ENCODE data around the gene HIVEP3.

The HIVEP3 gene

GRCh38 chr1:41682149-41682548 lies 236.6 kb downstream of the HIVEP3 start:
- no peak for DNase-seq (ENCODE audit: low spot score)
- H3K27ac ChIP-seq: no peak overlapping the region
- TF ChIP-seq CTCF (IDR thresholded peaks at IDR 0.05): no peak
- H3K4me3 ChIP-seq: no peak overlapping the region

GRCh38 chr1:41681331-41682098 lies 237.2 kb downstream of the HIVEP3 start:
- DNase-seq (ENCODE audit: low spot score): no peak

DNA sequence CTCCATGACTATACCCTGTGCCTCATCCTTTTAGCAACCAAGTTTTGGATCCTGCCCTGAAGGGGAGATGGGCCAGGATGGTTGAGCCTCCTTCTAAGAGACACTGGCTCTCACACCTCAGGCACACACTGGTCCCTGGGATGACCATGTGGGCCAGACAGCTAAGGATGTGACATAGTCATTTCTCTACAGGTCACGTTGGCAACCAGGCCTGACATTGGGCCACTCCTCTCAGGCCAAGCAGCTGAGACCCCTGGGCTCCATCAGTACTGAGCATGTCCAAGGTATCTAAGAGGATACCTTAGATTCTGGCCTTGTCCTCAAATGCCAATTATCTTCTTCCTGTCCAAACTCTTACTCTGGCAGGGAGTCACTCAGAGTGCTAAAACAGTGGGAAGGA lies 238.7 kb downstream of the HIVEP3 start:
- no peak overlapping the region for H3K4me3 ChIP-seq
- H3K27ac ChIP-seq: no peak overlapping the region
- DNase-seq (ENCODE audit: low spot score): no peak
- no peak for TF ChIP-seq CTCF (IDR thresholded peaks at IDR 0.05)

More at GRCh38 chr1:41681331-41682098, 237.2 kb downstream of the HIVEP3 start:
- no peak for TF ChIP-seq CTCF (IDR thresholded peaks at IDR 0.05)
- H3K4me3 ChIP-seq: no peak overlapping the region
- H3K27ac ChIP-seq: peak overlapping the region in 1 of 2 donors; percentile 15

- Histone ChIP-seq H3K4me3 (no peak overlapping the region), H3K27ac (no peak overlapping the region)
- no peak for DNase-seq (ENCODE audit: low spot score)
- TF ChIP-seq CTCF (IDR thresholded peaks at IDR 0.05): no peak
These were observed 239.2 kb downstream of the HIVEP3 start for GRCh38 chr1:41679531-41679930.

- DNase-seq (ENCODE audit: low spot score): no peak
- no peak overlapping the region for H3K27ac ChIP-seq
- no peak for TF ChIP-seq CTCF (IDR thresholded peaks at IDR 0.05)
These were observed 240.4 kb downstream of the HIVEP3 start for GRCh38 chr1:41678111-41678878.

DNA sequence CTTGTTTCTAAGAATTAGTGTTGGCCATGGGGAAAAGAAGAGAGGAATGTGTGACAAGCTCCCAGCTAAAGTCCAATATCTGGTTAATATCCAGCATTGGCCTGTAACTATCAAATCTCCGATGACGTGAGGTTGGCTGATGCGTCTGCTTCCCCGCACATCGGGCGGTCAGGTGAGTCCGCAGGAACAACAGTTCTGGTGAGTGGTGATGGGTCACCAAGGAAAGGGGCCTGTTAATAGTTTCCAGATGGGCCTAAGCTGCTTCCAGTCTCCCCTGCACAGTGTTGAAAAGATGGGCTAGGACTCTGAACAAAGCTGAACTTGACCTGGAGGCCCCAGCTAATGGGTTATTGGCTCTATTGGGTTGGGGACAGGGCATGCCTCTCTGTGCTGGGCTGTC lies 241.1 kb downstream of the HIVEP3 start:
- TF ChIP-seq CTCF (IDR thresholded peaks at IDR 0.05): no peak
- no peak overlapping the region for H3K27ac ChIP-seq
- H3K4me3 ChIP-seq: no peak overlapping the region
- no peak for DNase-seq (ENCODE audit: low spot score)

More at GRCh38 chr1:41678111-41678878, 240.4 kb downstream of the HIVEP3 start:
- no peak overlapping the region for H3K4me3 ChIP-seq

All from coronary artery (tissue), 2 donors.